IMR-90 (cell line): ENCODE measurements around the gene HSFX4. TPM values are rescaled to one million over a fixed set of nuclear protein-coding genes. Genes with fewer than 3 reads are reported as not detected.
"Not testable (repeated sequence)": the region's sequence is repeated elsewhere in the genome, so short reads cannot be mapped to it uniquely, and the experiment has no call there.

Experiments used
- ATAC-seq: fragments of 200-7000 bp; cut with Tn5 transposase; 2 replicates; pipeline ENCODE4 v1.9.1; 2020; ENCODE audit warnings: low read depth, mild to moderate bottlenecking, moderate library complexity
- BruUV-seq: library from RNA; stranded (reverse); fragments of 400-500 nt; replicated peaks from 2 replicates; lab custom pipeline; 2021; lab: Mats Ljungman, UMichigan
- CTCF ChIA-PET: fragments of 300-600 bp; formaldehyde crosslinking; extraction: SDS; loops from one replicate; lab custom pipeline; 2021; ENCODE audit warnings: antibody characterized with exemption; lab: Yijun Ruan, JAX
- POLR2A ChIA-PET: fragments of 300-600 bp; sonication (Branson Sonifier 250); formaldehyde crosslinking; loops from one replicate; lab custom pipeline; 2022; ENCODE audit warnings: antibody characterized with exemption; ENCODE audit not compliant: unreplicated experiment; lab: Charles Lee
- DNase-seq: peaks from one replicate; pipeline ENCODE4 v3.0.0; 2013
- H2AFZ ChIP-seq: replicated peaks from 2 replicates; pipeline ENCODE3; 2013; ENCODE audit warnings: low read length, mild to moderate bottlenecking; ENCODE audit not compliant: poor library complexity
- H2AK5ac ChIP-seq: 2 replicates; pipeline ENCODE4 v1.6.1; 2013; ENCODE audit warnings: low read depth, low read length, inconsistent platforms
- H2AK9ac ChIP-seq: replicated peaks from 2 replicates; pipeline ENCODE3; 2013; ENCODE audit warnings: mild to moderate bottlenecking, low read depth, low read length, moderate library complexity; ENCODE audit not compliant: poor library complexity
- H2BK120ac ChIP-seq: 2 replicates; pipeline ENCODE4 v1.6.1; 2013; ENCODE audit warnings: low read depth, low read length, inconsistent platforms
- H2BK15ac ChIP-seq: 3 replicates; pipeline ENCODE4 v1.6.1; 2013; ENCODE audit warnings: low read depth, low read length, inconsistent platforms
- H2BK20ac ChIP-seq: 2 replicates; pipeline ENCODE4 v1.6.1; 2013; ENCODE audit warnings: low read depth, mild to moderate bottlenecking, inconsistent platforms, low read length, moderate library complexity
- H2BK5ac ChIP-seq: 2 replicates; pipeline ENCODE4 v1.6.1; 2013; ENCODE audit warnings: mild to moderate bottlenecking, low read depth, low read length, inconsistent platforms; ENCODE audit not compliant: poor library complexity, severe bottlenecking
- H3K14ac ChIP-seq: replicated peaks from 2 replicates; pipeline ENCODE4 v1.6.1; 2013; ENCODE audit warnings: low read depth, low read length, inconsistent platforms
- H3K18ac ChIP-seq: 2 replicates; pipeline ENCODE4 v1.6.1; 2013; ENCODE audit warnings: low read depth, low read length, control low read depth
- H3K23ac ChIP-seq: 2 replicates; pipeline ENCODE4 v1.6.1; 2013; ENCODE audit warnings: low read depth, low read length, inconsistent platforms
- H3K27ac ChIP-seq: 2 replicates; pipeline ENCODE4 v1.5.1; 2013; ENCODE audit warnings: mild to moderate bottlenecking, control low read depth, low read length; ENCODE audit not compliant: insufficient read depth
- H3K27me3 ChIP-seq: 2 replicates; pipeline ENCODE4 v1.6.1; 2013; ENCODE audit warnings: low read length; ENCODE audit not compliant: control insufficient read depth, insufficient read depth
- H3K36me3 ChIP-seq: 2 replicates; pipeline ENCODE4 v1.6.1; 2013; ENCODE audit warnings: low read length, mixed read lengths; ENCODE audit not compliant: control insufficient read depth, insufficient read depth
- H3K4ac ChIP-seq: 2 replicates; pipeline ENCODE4 v1.6.1; 2013; ENCODE audit warnings: low read depth, low read length, inconsistent platforms
- H3K4me1 ChIP-seq: 2 replicates; pipeline ENCODE4 v1.6.1; 2013; ENCODE audit warnings: low read length, mixed read lengths; ENCODE audit not compliant: control insufficient read depth, insufficient read depth
- H3K4me2 ChIP-seq: 2 replicates; pipeline ENCODE4 v1.6.1; 2013; ENCODE audit warnings: low read depth, mild to moderate bottlenecking, control low read depth, low read length, moderate library complexity
- H3K4me3 ChIP-seq: 2 replicates; pipeline ENCODE4 v1.5.1; 2013; ENCODE audit warnings: low read depth, mild to moderate bottlenecking, control low read depth, low read length, moderate library complexity; ENCODE audit not compliant: insufficient read depth
- H3K56ac ChIP-seq: 2 replicates; pipeline ENCODE4 v1.6.1; 2013; ENCODE audit warnings: low read length, inconsistent platforms; ENCODE audit not compliant: insufficient read depth; ENCODE audit errors: extremely low read depth
- H3K79me1 ChIP-seq, 2 experiments: 2 replicates each; pipeline ENCODE4 v1.6.1; 2013; ENCODE audit warnings: low read length in 2 of 2, inconsistent platforms in 1 of 2, low read depth in 1 of 2
- H3K9ac ChIP-seq: 2 replicates; pipeline ENCODE4 v1.6.1; 2013; ENCODE audit warnings: low read depth, low read length, control low read depth
- H3K9me1 ChIP-seq: 2 replicates; pipeline ENCODE4 v1.6.1; 2013; ENCODE audit warnings: low read length, inconsistent platforms; ENCODE audit not compliant: insufficient read depth
- H3K9me3 ChIP-seq: 2 replicates; pipeline ENCODE4 v1.6.1; 2013; ENCODE audit warnings: low read length; ENCODE audit not compliant: control insufficient read depth, insufficient read depth
- H4K20me1 ChIP-seq: 2 replicates; pipeline ENCODE4 v1.6.1; 2013; ENCODE audit warnings: low read length, inconsistent platforms; ENCODE audit not compliant: insufficient read depth
- H4K5ac ChIP-seq: 2 replicates; pipeline ENCODE4 v1.6.1; 2013; ENCODE audit warnings: mild to moderate bottlenecking, low read depth, low read length, control low read depth
- H4K8ac ChIP-seq, 2 experiments: 2 replicates each; pipeline ENCODE4 v1.6.1; 2013; ENCODE audit warnings: low read depth in 2 of 2, low read length in 2 of 2, control low read depth in 1 of 2, inconsistent platforms in 1 of 2
- H4K91ac ChIP-seq: 2 replicates; pipeline ENCODE4 v1.6.1; 2013; ENCODE audit warnings: low read depth, low read length, inconsistent platforms; ENCODE audit not compliant: insufficient read depth
- WGBS, 2 experiments: methylation state at CpG; one replicate each; pipeline versions ENCODE4 v1.1.5 to v1.1.7; 2013; ENCODE audit warnings: missing lambda C conversion rate in 2 of 2; ENCODE audit not compliant: insufficient read length in 1 of 2; ENCODE audit errors: extremely low coverage in 2 of 2; 5-methylcytosine and 5-hydroxymethylcytosine counted together
- dilution Hi-C: fragments of 300-500 bp; cut with HindIII; formaldehyde crosslinking; loops from one replicate; pipeline ENCODE4 v1.14.3; 2018; ENCODE audit warnings: low sequenced_read_pairs; ENCODE audit not compliant: unreplicated experiment
- in situ Hi-C: fragments of 300-500 bp; cut with MboI; formaldehyde crosslinking; loops from 3 replicates; pipeline ENCODE4 v1.14.3; 2019; ENCODE audit warnings: low sequenced_read_pairs, inconsistent platforms, mixed read lengths
- intact Hi-C: fragments of 100-400 bp; cut with micrococcal nuclease; formaldehyde crosslinking; loops from 2 replicates; pipeline ENCODE4 v1.10.0; 2022
- polyA plus RNA-seq, 3 experiments: library from polyadenylated mRNA; depleted of rRNA; stranded (reverse); fragments of >200 nt; gene quantifications; 2 replicates each; pipeline ENCODE4 v1.2.3, GENCODE V29; 2012; ENCODE audit warnings: low replicate concordance in 1 of 3
- total RNA-seq: library from RNA; depleted of rRNA; stranded (reverse); fragments of >200 nt; gene quantifications from 2 replicates; pipeline ENCODE4 v1.2.3, GENCODE V29; 2012

The HSFX4 gene
- total and polyA plus RNA-seq, 2 of the 4 experiments (the other 2 are of a cell fraction): not detected

DNA sequence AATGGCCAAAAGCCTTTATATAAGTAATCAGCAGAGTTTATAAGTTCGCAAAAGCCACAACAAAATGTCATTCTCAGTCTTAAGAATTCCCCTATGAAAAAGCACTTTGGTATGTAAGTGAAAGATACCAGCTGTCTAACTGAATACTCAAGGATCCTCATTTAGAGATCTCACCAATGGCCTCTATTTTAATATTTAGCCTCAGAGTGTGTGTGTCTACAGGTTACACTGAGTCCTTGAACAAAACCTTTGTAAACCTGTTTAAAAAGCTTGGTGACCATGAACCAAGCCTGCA, 1.5 kb upstream of the HSFX4 start:
- dilution Hi-C loops, intact Hi-C loops: not testable (repeated sequence)
- no CpG with 5 or more reads among the region's 1 CpG for WGBS, 2 experiments

GRCh38 chrX:149928635-149929034, 738 bp upstream of the HSFX4 start:
- H3K36me3 ChIP-seq, H3K4ac ChIP-seq, H3K56ac ChIP-seq, H3K4me1 ChIP-seq, in situ Hi-C loops, H3K9ac ChIP-seq, dilution Hi-C loops, DNase-seq, H3K18ac ChIP-seq, H3K4me2 ChIP-seq, H2BK20ac ChIP-seq, H4K5ac ChIP-seq, H3K79me1 ChIP-seq, H2BK120ac ChIP-seq, H2AFZ ChIP-seq, H2AK5ac ChIP-seq, H3K23ac ChIP-seq, H3K27ac ChIP-seq, POLR2A ChIA-PET, H3K4me3 ChIP-seq, H3K27me3 ChIP-seq, H3K14ac ChIP-seq, H4K20me1 ChIP-seq, H2BK15ac ChIP-seq, H4K91ac ChIP-seq, ATAC-seq, H2AK9ac ChIP-seq, CTCF ChIA-PET, intact Hi-C loops, H2BK5ac ChIP-seq, H4K8ac ChIP-seq, BruUV-seq, H3K9me3 ChIP-seq, H3K9me1 ChIP-seq: not testable (repeated sequence)
- WGBS, 2 experiments: no CpG with 5 or more reads among the region's 1 CpG

More for the DNA sequence above, 1.5 kb upstream of the HSFX4 start:
- H2BK20ac ChIP-seq, H3K23ac ChIP-seq, H2AFZ ChIP-seq, H3K4me1 ChIP-seq, H2BK5ac ChIP-seq, H3K14ac ChIP-seq, H3K18ac ChIP-seq, H3K56ac ChIP-seq, H4K5ac ChIP-seq, H3K27ac ChIP-seq, H3K9ac ChIP-seq, H2AK9ac ChIP-seq, H2BK120ac ChIP-seq, in situ Hi-C loops, H3K4ac ChIP-seq, BruUV-seq, H3K36me3 ChIP-seq, DNase-seq, H3K27me3 ChIP-seq, POLR2A ChIA-PET, H4K91ac ChIP-seq, H3K79me1 ChIP-seq, H4K8ac ChIP-seq, CTCF ChIA-PET, H3K4me3 ChIP-seq, H2BK15ac ChIP-seq, H3K9me3 ChIP-seq, H3K4me2 ChIP-seq, H2AK5ac ChIP-seq, H3K9me1 ChIP-seq, H4K20me1 ChIP-seq: not testable (repeated sequence)
- peak; percentile 54 for ATAC-seq
